ENCODE results near the gene NXPE3. TPM values are rescaled to one million over a fixed set of nuclear protein-coding genes. Genes with fewer than 3 reads are reported as not detected.
A peak's percentile ranks its signal among the peaks of the same experiment; 100 is the strongest.

The NXPE3 gene
- total RNA-seq, 3 donors from 2014 or later = 1.7 to 15.1 (median 3.8) TPM

GRCh38 chr3:101796077-101796680 lies 17.2 kb downstream of the NXPE3 start:
- ATAC-seq (no peak), DNase-seq (no peak)
- intact Hi-C loops (cut with DNase I, micrococcal nuclease) = no loop called here
- H3K9me3 ChIP-seq = peaks cover 6% of the 10 kb centered on the region
- no peak for TF ChIP-seq CTCF (IDR thresholded peaks at IDR 0.05)
- H3K36me3 ChIP-seq (ENCODE audit: low read depth) = no peaks in the 10 kb centered on the region
- no peak overlapping the region for H3K4me3 ChIP-seq
- H3K4me1 ChIP-seq (ENCODE audit: low read depth) = no peaks in the 10 kb centered on the region

GRCh38 chr3:101801174-101801573 lies 22.2 kb downstream of the NXPE3 start:
- Histone ChIP-seq H3K36me3 (ENCODE audit: low read depth) (no peaks in the 10 kb centered on the region), H3K4me1 (ENCODE audit: low read depth) (peaks cover 12% of the 10 kb centered on the region), H3K9me3 (no peaks in the 10 kb centered on the region), H3K4me3 (no peak overlapping the region)
- intact Hi-C loops (cut with DNase I, micrococcal nuclease) = loop anchor here in 1 of 2 donors (10.0 kb wide), 1 partner anchor 734 kb away; no protein-coding TSS in a partner anchor
- no peak for DNase-seq
- no peak for ATAC-seq
- TF ChIP-seq CTCF (IDR thresholded peaks at IDR 0.05) = no peak

GRCh38 chr3:101802179-101802578 lies 23.2 kb downstream of the NXPE3 start:
- H3K9me3 ChIP-seq = no peaks in the 10 kb centered on the region
- TF ChIP-seq CTCF (IDR thresholded peaks at IDR 0.05) = no peak
- no peak for ATAC-seq

GRCh38 chr3:101803173-101803782 lies 24.3 kb downstream of the NXPE3 start:
- Histone ChIP-seq H3K4me3 (no peak overlapping the region), H3K36me3 (ENCODE audit: low read depth) (no peaks in the 10 kb centered on the region), H3K9me3 (no peaks in the 10 kb centered on the region), H3K4me1 (ENCODE audit: low read depth) (peaks cover 12% of the 10 kb centered on the region)
- intact Hi-C loops (cut with DNase I, micrococcal nuclease) = loop anchor here in 1 of 2 donors (10.0 kb wide), 1 partner anchor 732 kb away; no protein-coding TSS in a partner anchor
- ATAC-seq = peak; percentile 98
- TF ChIP-seq CTCF (IDR thresholded peaks at IDR 0.05) = peak; percentile 75
- DNase-seq = peak in 1 of 3 donors; percentile 56

More at GRCh38 chr3:101802179-101802578, 23.2 kb downstream of the NXPE3 start:
- intact Hi-C loops (cut with DNase I, micrococcal nuclease) = loop anchor here in 1 of 2 donors (10.0 kb wide), 1 partner anchor 733 kb away; no protein-coding TSS in a partner anchor
- Histone ChIP-seq H3K4me1 (ENCODE audit: low read depth) (peaks cover 12% of the 10 kb centered on the region), H3K36me3 (ENCODE audit: low read depth) (no peaks in the 10 kb centered on the region), H3K4me3 (no peak overlapping the region)
- DNase-seq = no peak

GRCh38 chr3:101803939-101804338 lies 24.9 kb downstream of the NXPE3 start:
- TF ChIP-seq CTCF (IDR thresholded peaks at IDR 0.05) = no peak
- Histone ChIP-seq H3K36me3 (ENCODE audit: low read depth) (no peaks in the 10 kb centered on the region), H3K9me3 (no peaks in the 10 kb centered on the region), H3K4me1 (ENCODE audit: low read depth) (peaks cover 12% of the 10 kb centered on the region), H3K4me3 (no peak overlapping the region)
- no peak for DNase-seq
- ATAC-seq = peak; percentile 64
- intact Hi-C loops (cut with DNase I, micrococcal nuclease) = loop anchor here in 1 of 2 donors (10.0 kb wide), 1 partner anchor 731 kb away; no protein-coding TSS in a partner anchor

Measured in mucosa of descending colon (tissue), 3 donors.